BE2C (cell line): ENCODE results near the gene CD48.
"Not testable (repeated sequence)": the region's sequence is repeated elsewhere in the genome, so short reads cannot be mapped to it uniquely, and the experiment has no call there.

ENCODE experiments used
- DNase-seq: peaks from one replicate; pipeline ENCODE4 v3.0.0-alpha.2; 2020
- H3K27me3 ChIP-seq: fragments of 250-450 bp; sonication (Bioruptor Pico); 2 replicates; pipeline ENCODE4 v1.5.1; 2020; ENCODE audit warnings: mild to moderate bottlenecking
- H3K36me3 ChIP-seq: fragments of 250-450 bp; sonication (Bioruptor Pico); 2 replicates; pipeline ENCODE4 v1.5.1; 2020; ENCODE audit warnings: mild to moderate bottlenecking
- H3K4me1 ChIP-seq: fragments of 250-450 bp; sonication (Bioruptor Pico); 2 replicates; pipeline ENCODE4 v1.5.1; 2020
- H3K4me3 ChIP-seq: 2 replicates; pipeline ENCODE4 v1.5.1; 2011; ENCODE audit warnings: low read depth, low read length
- H3K9me3 ChIP-seq: fragments of 250-450 bp; sonication (Bioruptor Pico); 2 replicates; pipeline ENCODE4 v1.5.1; 2020
- TF ChIP-seq, protein P1 (sequence below): IDR thresholded peaks from 2 replicates; pipeline ENCODE4 v1.5.1; 2012; ENCODE audit warnings: mild to moderate bottlenecking, low read depth, low read length

The CD48 gene

DNA sequence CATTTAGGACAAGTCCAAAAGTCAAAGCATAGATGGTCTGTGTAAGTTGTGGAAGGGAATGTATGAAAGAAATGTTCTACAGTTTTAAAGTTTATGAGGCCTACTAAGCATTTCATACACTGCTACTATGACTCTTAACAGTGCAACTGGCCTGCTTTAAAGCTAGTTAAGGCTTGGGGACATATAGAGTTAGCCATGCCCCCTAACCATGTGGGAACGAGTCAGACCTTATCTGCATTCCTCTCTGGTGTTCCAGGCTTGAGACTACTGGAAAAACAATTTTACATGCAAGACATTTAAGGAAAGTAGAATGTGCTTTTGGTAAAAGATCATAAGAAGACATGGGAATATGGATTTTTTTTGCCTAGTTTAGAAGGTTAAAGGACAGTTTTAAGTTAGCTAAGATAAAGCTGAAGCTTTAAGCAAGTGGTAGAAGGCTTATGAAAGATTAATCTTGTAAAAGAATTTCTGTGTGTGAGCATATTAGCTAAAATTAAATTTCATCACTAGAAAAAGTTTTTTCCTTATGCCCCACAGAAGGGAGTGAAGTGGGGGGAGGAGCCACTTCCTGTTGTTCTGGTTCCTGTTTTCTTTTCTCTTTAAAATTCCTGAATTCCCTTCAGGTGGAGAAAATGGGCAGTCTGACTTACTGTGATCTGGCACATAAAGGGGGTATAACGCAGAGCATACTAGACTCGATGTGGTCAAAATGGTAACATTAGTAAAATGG is 8.9 kb upstream of the CD48 start:
- TF ChIP-seq, protein P1, sequence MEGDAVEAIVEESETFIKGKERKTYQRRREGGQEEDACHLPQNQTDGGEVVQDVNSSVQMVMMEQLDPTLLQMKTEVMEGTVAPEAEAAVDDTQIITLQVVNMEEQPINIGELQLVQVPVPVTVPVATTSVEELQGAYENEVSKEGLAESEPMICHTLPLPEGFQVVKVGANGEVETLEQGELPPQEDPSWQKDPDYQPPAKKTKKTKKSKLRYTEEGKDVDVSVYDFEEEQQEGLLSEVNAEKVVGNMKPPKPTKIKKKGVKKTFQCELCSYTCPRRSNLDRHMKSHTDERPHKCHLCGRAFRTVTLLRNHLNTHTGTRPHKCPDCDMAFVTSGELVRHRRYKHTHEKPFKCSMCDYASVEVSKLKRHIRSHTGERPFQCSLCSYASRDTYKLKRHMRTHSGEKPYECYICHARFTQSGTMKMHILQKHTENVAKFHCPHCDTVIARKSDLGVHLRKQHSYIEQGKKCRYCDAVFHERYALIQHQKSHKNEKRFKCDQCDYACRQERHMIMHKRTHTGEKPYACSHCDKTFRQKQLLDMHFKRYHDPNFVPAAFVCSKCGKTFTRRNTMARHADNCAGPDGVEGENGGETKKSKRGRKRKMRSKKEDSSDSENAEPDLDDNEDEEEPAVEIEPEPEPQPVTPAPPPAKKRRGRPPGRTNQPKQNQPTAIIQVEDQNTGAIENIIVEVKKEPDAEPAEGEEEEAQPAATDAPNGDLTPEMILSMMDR = no peak
- no peak overlapping the region for H3K4me3 ChIP-seq
- H3K4me1 ChIP-seq = no peaks in the 10 kb centered on the region
- H3K27me3 ChIP-seq = peaks cover 39% of the 10 kb centered on the region
- H3K36me3 ChIP-seq = no peaks in the 10 kb centered on the region
- H3K9me3 ChIP-seq = no peaks in the 10 kb centered on the region
- DNase-seq = no peak

DNA sequence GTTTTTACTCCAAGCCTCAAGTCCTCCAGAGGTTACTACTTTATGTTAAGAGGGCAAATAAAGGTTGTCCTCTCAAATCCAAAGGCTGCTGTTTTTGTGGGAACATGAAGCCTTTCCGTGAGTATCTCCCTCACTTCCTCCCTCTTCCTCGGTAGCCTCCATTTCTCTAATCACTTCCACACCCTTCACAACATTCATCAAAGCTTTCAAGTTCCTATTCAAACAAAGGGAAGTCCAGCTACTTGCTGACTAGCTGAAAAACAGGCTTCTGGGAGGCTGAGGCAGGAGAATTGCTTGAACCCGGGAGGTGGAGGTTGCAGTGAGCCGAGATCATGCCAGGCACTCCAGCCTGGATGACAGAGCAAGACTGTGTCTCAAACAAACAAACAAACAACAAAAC is 6.6 kb upstream of the CD48 start:
- Histone ChIP-seq H3K27me3 (peaks cover 23% of the 10 kb centered on the region), H3K36me3 (no peaks in the 10 kb centered on the region), H3K4me1 (no peaks in the 10 kb centered on the region), H3K4me3 (no peak overlapping the region), H3K9me3 (no peaks in the 10 kb centered on the region)
- TF ChIP-seq, protein P1 = no peak
- DNase-seq = no peak

DNA sequence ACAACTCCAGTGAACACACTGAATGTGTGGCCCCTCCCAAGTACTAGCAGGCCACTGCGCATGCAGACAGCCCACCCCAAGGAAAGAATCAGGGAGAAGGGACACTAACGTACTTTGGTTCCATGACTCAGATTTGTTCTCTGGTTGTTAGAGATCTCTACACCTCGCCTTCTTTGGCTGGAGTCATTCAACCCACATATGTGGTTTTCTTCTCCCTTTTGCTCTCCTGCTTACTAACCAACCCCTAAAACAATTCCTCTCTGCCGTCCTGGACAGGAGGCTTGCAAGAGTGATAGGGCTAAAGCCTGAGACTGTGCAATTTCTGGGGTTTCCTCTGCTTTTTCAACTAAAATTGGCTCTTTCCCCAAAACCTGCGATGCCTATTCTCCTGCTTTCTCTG is 5.7 kb upstream of the CD48 start:
- H3K36me3 ChIP-seq = no peaks in the 10 kb centered on the region
- no peaks in the 10 kb centered on the region for H3K4me1 ChIP-seq
- TF ChIP-seq, protein P1 = no peak
- DNase-seq = no peak
- H3K27me3 ChIP-seq = peaks cover 14% of the 10 kb centered on the region; the same call in 1 of the 2 replicates
- H3K4me3 ChIP-seq = no peak overlapping the region
- no peaks in the 10 kb centered on the region for H3K9me3 ChIP-seq

DNA sequence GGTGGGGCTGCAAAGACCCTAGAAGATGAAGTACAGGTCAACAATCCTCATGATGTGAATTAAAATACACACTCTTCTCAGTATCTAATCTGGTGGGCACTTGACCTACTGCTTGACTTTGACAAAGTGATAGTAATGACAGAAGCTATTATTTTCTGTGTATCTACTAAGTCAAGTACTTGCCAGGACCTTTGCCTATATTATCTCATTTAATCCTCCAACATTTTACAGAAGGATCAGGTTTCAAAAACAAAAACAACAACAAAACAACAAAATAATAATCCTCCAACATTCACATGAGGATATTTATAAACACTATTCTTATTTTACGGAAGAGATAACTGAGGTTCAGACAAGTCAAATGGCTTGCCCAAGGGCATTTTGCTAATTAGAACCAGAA is 4.4 kb upstream of the CD48 start:
- Histone ChIP-seq H3K36me3 (no peaks in the 10 kb centered on the region), H3K27me3 (peaks cover 12% of the 10 kb centered on the region; the same call in 1 of the 2 replicates), H3K4me3 (no peak overlapping the region), H3K9me3 (no peaks in the 10 kb centered on the region), H3K4me1 (no peaks in the 10 kb centered on the region)
- DNase-seq = no peak
- TF ChIP-seq, protein P1 = no peak

DNA sequence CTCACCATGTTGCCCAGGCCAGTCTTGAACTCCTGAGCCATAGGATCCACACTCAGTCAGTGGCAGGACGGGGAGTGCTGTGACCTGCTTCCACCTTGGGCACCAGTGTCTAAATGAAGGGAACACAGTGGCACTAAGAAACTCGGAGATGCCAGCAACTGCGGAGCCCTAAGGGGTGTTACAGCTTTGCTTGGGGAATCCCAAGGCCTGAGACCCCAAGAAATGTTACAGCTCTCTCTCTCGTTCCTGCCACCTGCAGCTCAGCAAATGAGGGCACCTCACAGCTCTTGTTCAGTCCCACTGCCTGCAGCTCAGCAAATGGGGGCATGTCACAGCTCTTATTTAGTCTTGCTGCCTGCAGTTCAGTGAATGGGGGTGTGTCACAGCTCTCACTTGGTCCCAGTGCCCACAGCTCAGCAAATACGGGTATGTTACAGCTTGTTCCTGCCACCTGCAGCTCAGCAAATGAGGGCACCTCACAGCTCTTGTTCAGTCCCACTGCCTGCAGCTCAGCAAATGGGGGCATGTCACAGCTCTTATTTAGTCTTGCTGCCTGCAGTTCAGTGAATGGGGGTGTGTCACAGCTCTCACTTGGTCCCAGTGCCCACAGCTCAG is 2.5 kb upstream of the CD48 start:
- not testable (repeated sequence) for H3K4me3 ChIP-seq, H3K36me3 ChIP-seq, H3K9me3 ChIP-seq, H3K4me1 ChIP-seq, DNase-seq
- peaks cover 17% of the 10 kb centered on the region for H3K27me3 ChIP-seq

DNA sequence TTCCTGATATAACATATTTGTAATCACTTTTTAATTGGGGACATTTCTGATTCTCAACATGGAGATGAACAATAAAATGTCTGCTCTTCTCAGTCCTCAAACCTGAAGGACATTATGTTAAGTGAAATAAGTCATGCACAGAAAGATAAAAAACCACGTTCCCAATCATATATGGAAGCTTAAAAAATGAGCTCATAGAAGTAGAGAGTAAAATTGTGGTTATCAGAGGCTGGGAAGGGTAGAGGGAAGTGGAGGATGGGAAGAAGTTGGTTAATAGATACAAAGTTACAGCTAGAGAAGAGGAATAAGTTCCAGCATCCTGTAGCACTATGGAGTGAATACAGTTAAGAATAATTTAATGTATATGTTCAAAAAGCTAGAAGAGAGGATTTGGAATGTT is 1.5 kb upstream of the CD48 start:
- H3K4me1 ChIP-seq = no peaks in the 10 kb centered on the region
- H3K4me3 ChIP-seq = no peak overlapping the region
- no peak for DNase-seq
- peaks cover 10% of the 10 kb centered on the region for H3K27me3 ChIP-seq
- H3K9me3 ChIP-seq = no peaks in the 10 kb centered on the region
- no peaks in the 10 kb centered on the region for H3K36me3 ChIP-seq
- TF ChIP-seq, protein P1 = no peak

DNA sequence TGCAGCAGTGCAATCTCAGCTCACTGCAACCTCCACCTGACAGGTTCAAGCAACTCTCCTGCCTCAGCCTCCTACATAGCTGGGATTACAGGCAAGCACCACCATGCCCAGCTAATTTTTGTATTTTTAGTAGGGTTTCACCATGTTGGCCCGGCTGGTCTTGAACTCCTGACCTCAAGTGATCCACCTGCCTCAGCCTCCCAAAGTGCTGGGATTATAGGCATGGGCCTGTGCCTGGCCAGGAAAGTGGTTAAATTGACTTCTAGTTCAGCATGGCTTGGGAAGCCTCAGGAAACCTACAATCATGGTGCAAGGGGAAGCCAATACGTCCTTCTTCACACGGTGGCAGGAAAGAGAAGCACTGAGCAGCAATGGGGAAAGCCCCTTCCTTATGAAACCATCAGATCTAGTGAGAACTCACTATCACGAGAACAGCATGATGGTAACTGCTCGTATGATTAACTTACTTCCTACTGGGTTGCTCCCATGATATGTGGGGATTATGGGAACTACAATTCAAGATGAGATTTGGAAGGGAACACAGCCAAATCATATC is 981 bp upstream of the CD48 start:
- not testable (repeated sequence) for H3K36me3 ChIP-seq, DNase-seq, H3K9me3 ChIP-seq, H3K27me3 ChIP-seq, H3K4me1 ChIP-seq, H3K4me3 ChIP-seq
